WERI-Rb-1 (cell line): ENCODE measurements around the gene FAM210B.

ENCODE experiments used
- DNase-seq: peaks from one replicate; pipeline ENCODE4 v3.0.0-alpha.2; 2020
- H3K27ac ChIP-seq: fragments of 250-450 bp; sonication (Bioruptor Pico); 2 replicates; pipeline ENCODE4 v1.5.1; 2020; ENCODE audit warnings: mild to moderate bottlenecking, moderate library complexity
- H3K27me3 ChIP-seq: fragments of 250-450 bp; sonication (Bioruptor Pico); 2 replicates; pipeline ENCODE4 v1.5.1; 2021; ENCODE audit warnings: mild to moderate bottlenecking, low read depth, moderate library complexity; ENCODE audit not compliant: insufficient read depth, severe bottlenecking
- H3K36me3 ChIP-seq: fragments of 250-450 bp; sonication (Bioruptor Pico); 2 replicates; pipeline ENCODE4 v1.5.1; 2020; ENCODE audit warnings: mild to moderate bottlenecking, moderate library complexity
- H3K4me3 ChIP-seq: 2 replicates; pipeline ENCODE4 v1.5.1; 2011; ENCODE audit warnings: low read depth, mild to moderate bottlenecking, control low read depth, low read length
- H3K9me3 ChIP-seq: fragments of 250-450 bp; sonication (Bioruptor Pico); 2 replicates; pipeline ENCODE4 v1.5.1; 2021; ENCODE audit warnings: mild to moderate bottlenecking, moderate library complexity; ENCODE audit not compliant: severe bottlenecking
- CTCF ChIP-seq: IDR thresholded peaks from 2 replicates; pipeline ENCODE4 v1.5.1; 2011; ENCODE audit warnings: low read depth, mild to moderate bottlenecking, control low read depth, inconsistent platforms, low read length

The FAM210B gene

GRCh38 chr20:56414842-56415765 is 56.3 kb downstream of the FAM210B start:
- H3K36me3 ChIP-seq: no peaks in the 10 kb centered on the region
- H3K9me3 ChIP-seq: no peaks in the 10 kb centered on the region
- H3K27ac ChIP-seq: no peak overlapping the region
- TF ChIP-seq CTCF: no peak
- H3K4me3 ChIP-seq: no peak overlapping the region
- DNase-seq: no peak
- H3K27me3 ChIP-seq: no peaks in the 10 kb centered on the region

- no peak overlapping the region for H3K27ac ChIP-seq
- H3K36me3 ChIP-seq: no peaks in the 10 kb centered on the region
- H3K4me3 ChIP-seq: no peak overlapping the region
- H3K27me3 ChIP-seq: peaks cover 14% of the 10 kb centered on the region
- no peak for DNase-seq
- H3K9me3 ChIP-seq: no peaks in the 10 kb centered on the region
- no peak for TF ChIP-seq CTCF
Observed at GRCh38 chr20:56417402-56417801, 58.6 kb downstream of the FAM210B start.

GRCh38 chr20:56417911-56418310 is 59.1 kb downstream of the FAM210B start:
- TF ChIP-seq CTCF: no peak
- DNase-seq: no peak
- Histone ChIP-seq H3K9me3 (no peaks in the 10 kb centered on the region), H3K27ac (no peak overlapping the region), H3K4me3 (no peak overlapping the region), H3K27me3 (peaks cover 19% of the 10 kb centered on the region), H3K36me3 (no peaks in the 10 kb centered on the region)
